Measurements from ENCODE around the gene COLGALT1. TPM values are rescaled to one million over a fixed set of nuclear protein-coding genes. Genes with fewer than 3 reads are reported as not detected.

The COLGALT1 gene
- total RNA-seq, 1 experiment from 2014 or later, result 79.1 TPM

- H3K9me3 Mint-ChIP-seq (ENCODE audit: low read depth, unreplicated experiment), result no peaks in the 10 kb centered on the region
- BruUV-seq (replicated peaks), result no TSS peak
- H3K36me3 Mint-ChIP-seq (ENCODE audit: insufficient read depth, unreplicated experiment), result peaks cover 26% of the 10 kb centered on the region
- CTCF ChIA-PET, result interaction anchor here (0.6 to 2.1 kb wide), 5 partner anchors 15 to 1535 kb away, joined by 3 to 14 read pairs (median 6); no protein-coding TSS in a partner anchor
- H3K4me3 Mint-ChIP-seq (ENCODE audit: low read depth, unreplicated experiment), result peak overlapping the region; percentile 83
- TF ChIP-seq, protein P1, sequence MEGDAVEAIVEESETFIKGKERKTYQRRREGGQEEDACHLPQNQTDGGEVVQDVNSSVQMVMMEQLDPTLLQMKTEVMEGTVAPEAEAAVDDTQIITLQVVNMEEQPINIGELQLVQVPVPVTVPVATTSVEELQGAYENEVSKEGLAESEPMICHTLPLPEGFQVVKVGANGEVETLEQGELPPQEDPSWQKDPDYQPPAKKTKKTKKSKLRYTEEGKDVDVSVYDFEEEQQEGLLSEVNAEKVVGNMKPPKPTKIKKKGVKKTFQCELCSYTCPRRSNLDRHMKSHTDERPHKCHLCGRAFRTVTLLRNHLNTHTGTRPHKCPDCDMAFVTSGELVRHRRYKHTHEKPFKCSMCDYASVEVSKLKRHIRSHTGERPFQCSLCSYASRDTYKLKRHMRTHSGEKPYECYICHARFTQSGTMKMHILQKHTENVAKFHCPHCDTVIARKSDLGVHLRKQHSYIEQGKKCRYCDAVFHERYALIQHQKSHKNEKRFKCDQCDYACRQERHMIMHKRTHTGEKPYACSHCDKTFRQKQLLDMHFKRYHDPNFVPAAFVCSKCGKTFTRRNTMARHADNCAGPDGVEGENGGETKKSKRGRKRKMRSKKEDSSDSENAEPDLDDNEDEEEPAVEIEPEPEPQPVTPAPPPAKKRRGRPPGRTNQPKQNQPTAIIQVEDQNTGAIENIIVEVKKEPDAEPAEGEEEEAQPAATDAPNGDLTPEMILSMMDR (IDR thresholded peaks at IDR 0.05; ENCODE audit: unreplicated experiment), result no peak
- H3K4me1 Mint-ChIP-seq (ENCODE audit: low read depth, unreplicated experiment), result peaks cover 6% of the 10 kb centered on the region
- intact Hi-C loops (cut with micrococcal nuclease; ENCODE audit: unreplicated experiment), result no loop called here
- peaks cover 35% of the 10 kb centered on the region for H3K27me3 Mint-ChIP-seq (ENCODE audit: unreplicated experiment)
- no peak for DNase-seq
- peak overlapping the region; percentile 74 for H3K27ac Mint-ChIP-seq (ENCODE audit: unreplicated experiment)
These were observed 51.2 kb downstream of the COLGALT1 start for GRCh38 chr19:17606590-17607185.

DNA sequence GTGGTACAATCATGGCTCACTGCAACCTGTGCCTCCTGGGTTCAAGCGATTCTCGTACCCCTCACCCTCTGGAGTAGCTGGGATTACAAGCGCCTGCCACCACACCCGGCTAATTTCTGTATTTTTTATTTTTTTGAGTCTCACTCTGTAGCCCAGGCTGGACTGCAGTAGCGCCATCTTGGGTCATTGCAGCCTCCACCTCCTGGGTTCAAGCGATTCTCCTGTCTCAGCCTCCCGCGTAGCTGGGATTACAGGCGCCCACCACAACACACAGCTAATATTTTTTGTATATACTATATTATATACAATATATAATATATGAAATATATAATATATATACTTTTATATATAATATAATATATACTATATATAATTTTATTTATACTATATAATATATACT is 52.5 kb downstream of the COLGALT1 start:
- no peak overlapping the region for H3K27ac Mint-ChIP-seq (ENCODE audit: unreplicated experiment)
- TF ChIP-seq, protein P1 (IDR thresholded peaks at IDR 0.05; ENCODE audit: unreplicated experiment), result no peak
- H3K36me3 Mint-ChIP-seq (ENCODE audit: insufficient read depth, unreplicated experiment), result peaks cover 26% of the 10 kb centered on the region
- H3K9me3 Mint-ChIP-seq (ENCODE audit: low read depth, unreplicated experiment), result no peaks in the 10 kb centered on the region
- intact Hi-C loops (cut with micrococcal nuclease; ENCODE audit: unreplicated experiment), result no loop called here
- DNase-seq, result no peak
- BruUV-seq (replicated peaks), result no TSS peak
- H3K4me3 Mint-ChIP-seq (ENCODE audit: low read depth, unreplicated experiment), result no peak overlapping the region
- CTCF ChIA-PET, result interaction anchor here (0.7 kb wide), 1 partner anchor 1195 kb away, joined by 5 read pairs; no protein-coding TSS in a partner anchor
- H3K4me1 Mint-ChIP-seq (ENCODE audit: low read depth, unreplicated experiment), result peaks cover 6% of the 10 kb centered on the region
- peaks cover 35% of the 10 kb centered on the region for H3K27me3 Mint-ChIP-seq (ENCODE audit: unreplicated experiment)

- H3K4me1 Mint-ChIP-seq (ENCODE audit: low read depth, unreplicated experiment), result peaks cover 6% of the 10 kb centered on the region
- H3K27me3 Mint-ChIP-seq (ENCODE audit: unreplicated experiment), result peaks cover 14% of the 10 kb centered on the region
- no TSS peak for BruUV-seq (replicated peaks)
- intact Hi-C loops (cut with micrococcal nuclease; ENCODE audit: unreplicated experiment), result no loop called here
- no peak for DNase-seq
- H3K9me3 Mint-ChIP-seq (ENCODE audit: low read depth, unreplicated experiment), result no peaks in the 10 kb centered on the region
- CTCF ChIA-PET, result interaction anchor here (0.9 kb wide), 1 partner anchor 9 kb away, joined by 3 read pairs; no protein-coding TSS in a partner anchor
- peaks cover 26% of the 10 kb centered on the region for H3K36me3 Mint-ChIP-seq (ENCODE audit: insufficient read depth, unreplicated experiment)
- H3K4me3 Mint-ChIP-seq (ENCODE audit: low read depth, unreplicated experiment), result no peak overlapping the region
- TF ChIP-seq, protein P1 (IDR thresholded peaks at IDR 0.05; ENCODE audit: unreplicated experiment), result no peak
- no peak overlapping the region for H3K27ac Mint-ChIP-seq (ENCODE audit: unreplicated experiment)
These were observed 54.9 kb downstream of the COLGALT1 start for GRCh38 chr19:17610384-17610783.

DNA sequence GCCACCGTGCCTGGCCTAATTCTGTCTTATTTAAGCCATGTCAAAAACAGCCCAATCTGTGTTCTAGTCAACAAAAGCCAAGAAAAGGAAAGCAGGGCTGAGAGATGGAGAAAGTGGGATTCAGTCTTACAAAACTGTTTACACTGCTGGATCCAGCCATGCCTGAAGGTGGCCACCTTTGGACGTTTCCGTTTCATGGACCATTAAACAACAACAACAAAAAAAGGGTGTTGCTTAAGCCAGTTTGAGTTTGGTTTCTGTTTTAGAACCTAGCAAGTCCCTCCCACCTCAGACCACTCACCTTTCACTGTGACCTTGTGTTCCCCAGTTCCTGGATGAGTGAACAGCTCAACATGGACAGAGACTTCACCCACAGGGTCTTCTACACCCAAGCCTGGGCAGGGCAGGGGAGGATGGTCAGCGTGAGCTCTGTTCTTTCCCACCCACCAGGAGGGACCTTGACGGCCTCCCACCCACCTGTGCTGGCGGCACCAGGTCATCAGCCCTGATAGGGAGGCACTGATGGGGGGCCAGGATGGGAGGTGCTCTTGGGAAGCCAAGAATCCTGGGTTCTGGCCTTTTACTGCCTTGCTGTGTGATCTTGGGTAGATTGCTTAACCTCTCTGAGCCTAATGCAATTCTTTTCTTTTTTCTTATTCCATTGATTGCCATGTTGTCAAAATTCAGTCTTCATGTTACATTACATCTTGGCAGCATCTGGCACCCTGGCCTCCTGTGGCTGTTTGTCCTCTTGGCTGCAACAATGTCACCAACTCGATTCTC is 56.2 kb downstream of the COLGALT1 start:
- Mint-ChIP-seq H3K4me1 (ENCODE audit: low read depth, unreplicated experiment) (peaks cover 2% of the 10 kb centered on the region), H3K27ac (ENCODE audit: unreplicated experiment) (no peak overlapping the region), H3K27me3 (ENCODE audit: unreplicated experiment) (peaks cover 14% of the 10 kb centered on the region), H3K9me3 (ENCODE audit: low read depth, unreplicated experiment) (no peaks in the 10 kb centered on the region), H3K4me3 (ENCODE audit: low read depth, unreplicated experiment) (no peak overlapping the region), H3K36me3 (ENCODE audit: insufficient read depth, unreplicated experiment) (peaks cover 13% of the 10 kb centered on the region)
- DNase-seq, result no peak
- intact Hi-C loops (cut with micrococcal nuclease; ENCODE audit: unreplicated experiment), result no loop called here
- CTCF ChIA-PET, result no interaction called here
- TF ChIP-seq, protein P1 (IDR thresholded peaks at IDR 0.05; ENCODE audit: unreplicated experiment), result no peak
- no TSS peak for BruUV-seq (replicated peaks)

Data from Calu3 (cell line).